RKO (cell line): ENCODE results near the gene TRPV2.

ENCODE experiments used
- DNase-seq: peaks from one replicate; pipeline ENCODE4 v3.0.0-alpha.2; 2016; ENCODE audit warnings: low spot score

Gene TRPV2

DNA sequence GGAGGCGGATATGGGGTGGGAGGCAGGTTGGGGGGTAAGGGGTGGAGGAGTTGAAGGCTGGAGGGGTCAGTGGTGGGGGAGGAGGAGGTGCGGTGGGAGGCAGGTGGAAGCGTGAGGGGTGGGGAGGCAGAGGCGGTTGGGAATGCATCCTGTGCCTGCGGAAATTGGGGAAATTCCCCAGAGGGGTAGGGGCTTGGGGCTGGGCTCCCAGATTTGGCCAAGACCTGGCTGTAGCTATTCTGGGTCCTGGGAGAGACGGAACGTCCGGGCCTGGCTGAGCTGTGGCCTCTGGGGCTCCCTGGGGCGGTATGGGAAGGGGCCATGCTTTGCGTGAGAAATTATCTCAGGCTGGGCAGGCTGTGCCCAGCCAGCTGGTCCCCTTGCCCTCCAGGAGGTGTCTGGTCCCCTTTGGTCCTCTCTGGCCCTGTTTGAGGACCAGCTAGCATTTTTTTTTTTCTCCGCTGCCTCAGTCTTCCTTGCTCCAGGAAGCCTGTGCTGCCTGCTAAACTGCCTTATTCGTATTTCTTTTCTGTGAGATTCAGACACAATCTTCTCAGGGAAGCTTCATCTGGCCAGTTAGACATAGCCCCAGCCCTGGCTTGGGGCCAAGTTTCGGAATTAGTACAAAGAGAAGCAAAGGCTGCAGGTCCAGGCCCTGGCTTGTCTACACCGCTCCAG, 7.3 kb upstream of the TRPV2 start:
- DNase-seq: no peak

DNA sequence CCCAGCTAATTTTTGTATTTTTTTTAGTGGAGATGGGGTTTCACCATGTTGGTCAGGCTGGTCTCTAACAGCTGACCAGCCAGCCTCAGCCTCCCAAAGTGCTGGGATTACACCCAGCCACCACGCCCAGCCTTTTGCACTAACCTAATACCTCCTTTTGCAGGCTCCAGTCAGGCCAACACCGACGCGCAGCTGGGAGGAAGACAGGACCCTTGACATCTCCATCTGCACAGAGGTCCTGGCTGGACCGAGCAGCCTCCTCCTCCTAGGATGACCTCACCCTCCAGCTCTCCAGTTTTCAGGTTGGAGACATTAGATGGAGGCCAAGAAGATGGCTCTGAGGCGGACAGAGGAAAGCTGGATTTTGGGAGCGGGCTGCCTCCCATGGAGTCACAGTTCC, 2.0 kb downstream of the TRPV2 start:
- DNase-seq: no peak

DNA sequence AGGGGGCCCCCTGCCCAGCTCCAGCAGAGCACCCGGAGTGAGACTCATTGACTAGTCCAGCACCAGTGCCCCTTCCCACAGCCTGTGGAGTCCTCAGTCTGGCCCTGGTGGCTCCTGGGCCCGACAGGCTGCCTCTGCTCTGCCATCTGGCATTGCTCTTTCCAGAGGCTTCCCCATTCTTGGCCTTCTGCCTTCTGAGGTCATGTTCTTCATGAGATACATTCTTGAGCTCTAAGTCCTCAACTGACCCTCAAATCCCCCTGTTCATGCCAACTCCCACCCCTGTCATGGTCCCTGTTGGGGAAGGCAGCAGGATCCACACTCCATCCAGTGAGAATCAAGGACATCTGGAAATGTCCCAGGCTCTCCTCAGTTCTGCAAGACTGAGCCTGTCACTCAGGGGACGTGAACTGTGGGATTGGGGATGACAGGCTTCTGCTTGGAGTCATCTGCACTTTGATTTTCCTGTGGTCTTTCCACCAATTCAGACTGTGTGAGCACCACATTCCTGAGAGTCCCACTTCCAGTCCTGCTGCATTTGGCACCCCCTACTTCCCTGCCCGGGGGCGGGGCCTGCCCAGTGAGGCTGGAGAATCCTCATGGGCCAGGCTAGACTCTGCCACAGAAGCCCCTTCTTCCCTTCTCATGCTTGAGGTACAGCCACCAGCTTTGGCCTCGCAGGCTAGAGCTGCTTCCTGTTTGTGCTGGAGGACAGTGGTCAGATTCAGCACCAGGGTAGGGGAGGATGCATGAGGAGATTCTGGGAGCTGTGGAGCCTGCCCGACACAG, 2.7 kb downstream of the TRPV2 start:
- no peak for DNase-seq

DNA sequence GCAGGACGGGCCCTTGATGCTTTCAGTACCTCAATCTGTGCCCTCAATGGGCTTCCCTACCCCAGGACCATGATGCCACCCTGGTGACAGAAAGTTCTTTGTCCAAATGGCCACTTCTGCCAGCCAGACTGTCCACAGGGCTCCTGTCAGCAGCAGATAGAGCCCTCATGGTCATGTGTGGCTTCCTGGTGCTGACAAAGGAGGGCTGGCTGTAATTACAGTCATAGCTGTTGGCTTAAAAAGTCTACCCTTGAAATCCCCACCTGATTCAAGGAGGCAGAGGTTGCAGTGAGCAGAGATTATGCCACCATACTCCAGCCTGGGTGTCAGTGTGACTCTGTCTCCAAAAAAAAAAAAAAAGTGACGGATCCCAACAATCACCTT, 3.3 kb downstream of the TRPV2 start:
- no peak for DNase-seq

DNA sequence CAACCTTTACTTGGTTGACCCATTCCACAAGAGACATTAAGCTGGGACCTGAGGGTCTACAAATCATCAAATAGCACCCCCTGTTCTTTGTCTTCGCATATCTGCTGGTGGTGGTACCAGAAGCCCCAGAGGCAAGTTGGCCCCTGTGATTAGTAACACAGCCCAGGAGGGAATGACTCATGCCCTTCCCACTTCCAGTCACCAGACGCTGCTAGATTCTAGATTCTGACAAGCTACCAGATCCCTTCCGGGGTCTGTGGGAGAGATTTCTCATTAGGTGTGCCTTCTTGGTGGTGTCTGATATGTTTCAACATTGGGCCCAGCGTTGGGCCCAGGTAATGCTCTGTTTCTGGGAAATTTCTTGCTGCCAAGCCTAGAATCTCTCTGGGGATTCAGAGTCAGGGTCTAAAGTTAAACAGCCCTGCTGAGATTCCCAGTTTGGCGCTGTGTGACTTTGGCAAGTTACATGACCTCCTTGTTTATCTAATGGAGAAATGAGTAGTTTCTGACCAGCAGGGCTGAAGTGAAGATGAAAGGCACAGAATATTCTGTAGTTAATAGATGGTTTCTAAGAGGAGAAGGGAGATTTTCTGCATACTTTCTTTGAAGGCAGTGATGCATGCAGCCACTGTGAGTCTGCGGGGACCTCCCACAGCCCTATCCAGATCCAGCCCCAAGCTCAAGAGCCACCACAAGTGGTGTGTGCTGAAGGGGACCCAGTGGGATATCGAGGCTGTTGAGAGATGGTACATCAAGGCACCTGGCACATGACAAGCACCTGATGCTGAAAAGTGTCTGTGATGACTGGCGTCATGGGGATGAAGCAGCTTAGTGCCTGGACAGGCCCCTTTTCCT, 3.9 kb downstream of the TRPV2 start:
- peak; percentile 87 for DNase-seq

DNA sequence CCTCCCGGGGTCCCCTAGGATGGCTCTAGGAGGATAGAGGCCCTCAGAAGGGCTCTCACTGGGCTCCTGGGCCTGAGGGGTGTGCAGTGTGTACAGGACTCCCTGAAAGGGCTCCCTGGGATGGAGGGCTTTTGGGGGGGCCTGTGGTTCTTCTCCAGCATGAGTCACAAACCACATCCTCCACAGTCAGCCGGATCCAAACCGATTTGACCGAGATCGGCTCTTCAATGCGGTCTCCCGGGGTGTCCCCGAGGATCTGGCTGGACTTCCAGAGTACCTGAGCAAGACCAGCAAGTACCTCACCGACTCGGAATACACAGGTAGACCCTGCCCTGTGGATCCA, 4.5 kb downstream of the TRPV2 start:
- DNase-seq: peak; percentile 41

DNA sequence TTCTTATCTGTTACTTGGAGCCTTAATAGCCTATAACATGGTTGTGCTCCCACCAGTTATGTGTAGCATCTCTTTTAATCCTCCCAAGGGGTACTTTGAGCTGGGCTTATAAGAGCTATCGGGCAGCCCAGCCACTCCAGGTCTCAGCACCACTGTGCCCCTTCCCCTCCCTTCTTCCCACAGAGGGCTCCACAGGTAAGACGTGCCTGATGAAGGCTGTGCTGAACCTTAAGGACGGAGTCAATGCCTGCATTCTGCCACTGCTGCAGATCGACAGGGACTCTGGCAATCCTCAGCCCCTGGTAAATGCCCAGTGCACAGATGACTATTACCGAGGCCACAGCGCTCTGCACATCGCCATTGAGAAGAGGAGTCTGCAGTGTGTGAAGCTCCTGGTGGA, 7.0 kb downstream of the TRPV2 start:
- DNase-seq: no peak

DNA sequence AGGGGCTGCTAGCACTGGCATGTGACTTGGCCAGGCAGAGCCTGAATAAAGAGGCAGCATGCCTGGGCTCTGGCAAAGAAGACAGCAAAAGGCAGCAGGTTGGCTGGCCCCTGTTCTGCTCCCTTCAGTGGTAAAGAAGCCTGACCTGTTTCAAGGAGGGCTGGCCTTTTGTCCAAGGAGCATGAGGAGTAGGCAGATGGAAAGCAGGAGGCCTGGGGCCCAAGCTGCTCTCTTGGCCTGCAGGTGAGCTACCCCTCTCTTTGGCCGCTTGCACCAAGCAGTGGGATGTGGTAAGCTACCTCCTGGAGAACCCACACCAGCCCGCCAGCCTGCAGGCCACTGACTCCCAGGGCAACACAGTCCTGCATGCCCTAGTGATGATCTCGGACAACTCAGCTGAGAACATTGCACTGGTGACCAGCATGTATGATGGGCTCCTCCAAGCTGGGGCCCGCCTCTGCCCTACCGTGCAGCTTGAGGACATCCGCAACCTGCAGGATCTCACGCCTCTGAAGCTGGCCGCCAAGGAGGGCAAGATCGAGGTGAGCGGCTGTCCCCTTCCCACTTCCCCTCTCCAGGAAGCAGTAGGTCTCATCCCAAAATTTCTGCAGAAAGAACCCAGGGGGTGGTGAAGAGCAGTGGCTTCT, 8.0 kb downstream of the TRPV2 start:
- no peak for DNase-seq

DNA sequence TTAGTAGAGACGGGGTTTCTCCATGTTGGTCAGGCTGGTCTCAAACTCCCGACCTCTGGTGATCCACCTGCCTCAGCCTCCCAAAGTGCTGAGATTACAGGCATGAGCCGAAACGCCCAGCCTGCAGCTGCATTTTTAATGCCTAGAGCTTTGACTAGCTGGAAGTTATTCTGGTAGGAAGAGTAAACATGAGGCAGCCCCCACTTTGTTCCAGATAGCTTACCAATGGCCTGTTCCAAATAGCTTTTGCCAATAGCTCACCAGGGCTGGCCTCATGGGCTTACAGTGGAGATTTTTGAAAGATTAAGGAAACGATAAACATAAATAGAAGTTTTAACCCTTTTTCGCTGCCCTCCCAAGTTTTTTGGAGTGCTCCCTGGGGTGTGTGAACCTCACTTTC, 9.8 kb downstream of the TRPV2 start:
- DNase-seq: no peak

DNA sequence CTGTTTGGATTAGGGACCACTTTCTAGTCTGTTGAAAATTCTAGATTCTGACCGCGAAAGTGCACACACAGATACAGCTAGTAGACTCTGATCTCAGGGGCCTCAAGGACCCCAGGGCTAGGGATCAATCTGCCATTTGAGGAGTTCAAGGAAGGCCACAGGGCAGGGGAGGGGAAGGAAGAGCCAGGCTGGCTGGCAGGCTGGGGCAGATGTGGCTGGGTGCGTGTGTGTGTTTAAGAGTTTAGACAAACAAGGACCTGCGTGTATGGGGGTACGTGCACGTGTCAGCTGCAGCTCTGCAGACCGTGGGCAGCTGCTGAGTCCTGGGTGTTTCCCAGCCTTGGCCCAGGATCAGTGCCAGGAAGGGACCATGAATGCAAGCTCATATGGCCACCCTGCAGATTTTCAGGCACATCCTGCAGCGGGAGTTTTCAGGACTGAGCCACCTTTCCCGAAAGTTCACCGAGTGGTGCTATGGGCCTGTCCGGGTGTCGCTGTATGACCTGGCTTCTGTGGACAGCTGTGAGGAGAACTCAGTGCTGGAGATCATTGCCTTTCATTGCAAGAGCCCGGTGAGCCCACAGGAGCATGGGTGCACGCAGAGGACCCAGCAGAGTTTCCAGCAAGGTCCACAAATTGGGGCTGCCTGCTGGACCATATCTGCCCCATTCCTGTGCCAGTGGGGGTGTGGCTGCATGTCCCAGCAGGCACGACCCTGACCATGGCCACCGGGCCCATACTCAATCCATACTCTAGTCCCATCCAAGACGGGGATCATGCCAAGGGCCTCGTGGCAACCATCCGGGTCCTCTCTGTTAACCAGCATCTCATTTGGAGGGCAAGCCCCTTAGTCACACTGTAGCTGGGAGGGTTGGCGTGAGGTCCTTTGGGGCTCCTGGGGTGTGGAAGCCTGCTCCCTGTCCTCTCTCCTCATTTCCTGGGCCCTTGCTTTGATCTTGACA, 10.6 kb downstream of the TRPV2 start:
- no peak for DNase-seq

DNA sequence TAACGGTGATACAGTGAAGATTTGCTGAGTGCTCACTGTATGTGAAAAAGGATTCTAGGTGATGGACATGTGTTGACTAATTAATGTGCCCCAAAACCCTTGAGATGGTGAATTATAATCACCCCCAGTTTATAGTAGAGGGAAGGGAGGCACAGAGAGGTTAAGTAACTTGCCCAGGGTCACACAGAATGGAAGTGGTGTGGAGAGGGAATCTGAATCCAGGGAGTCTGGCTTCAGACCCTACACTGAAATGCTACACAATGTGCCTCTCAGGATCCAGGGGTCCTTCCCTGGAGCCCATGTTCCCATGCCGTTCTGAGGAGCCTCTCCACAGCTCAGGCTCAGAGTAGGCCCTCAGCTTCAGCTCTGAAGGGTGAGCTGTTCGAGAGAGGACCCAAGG, 11.6 kb downstream of the TRPV2 start:
- DNase-seq: no peak

DNA sequence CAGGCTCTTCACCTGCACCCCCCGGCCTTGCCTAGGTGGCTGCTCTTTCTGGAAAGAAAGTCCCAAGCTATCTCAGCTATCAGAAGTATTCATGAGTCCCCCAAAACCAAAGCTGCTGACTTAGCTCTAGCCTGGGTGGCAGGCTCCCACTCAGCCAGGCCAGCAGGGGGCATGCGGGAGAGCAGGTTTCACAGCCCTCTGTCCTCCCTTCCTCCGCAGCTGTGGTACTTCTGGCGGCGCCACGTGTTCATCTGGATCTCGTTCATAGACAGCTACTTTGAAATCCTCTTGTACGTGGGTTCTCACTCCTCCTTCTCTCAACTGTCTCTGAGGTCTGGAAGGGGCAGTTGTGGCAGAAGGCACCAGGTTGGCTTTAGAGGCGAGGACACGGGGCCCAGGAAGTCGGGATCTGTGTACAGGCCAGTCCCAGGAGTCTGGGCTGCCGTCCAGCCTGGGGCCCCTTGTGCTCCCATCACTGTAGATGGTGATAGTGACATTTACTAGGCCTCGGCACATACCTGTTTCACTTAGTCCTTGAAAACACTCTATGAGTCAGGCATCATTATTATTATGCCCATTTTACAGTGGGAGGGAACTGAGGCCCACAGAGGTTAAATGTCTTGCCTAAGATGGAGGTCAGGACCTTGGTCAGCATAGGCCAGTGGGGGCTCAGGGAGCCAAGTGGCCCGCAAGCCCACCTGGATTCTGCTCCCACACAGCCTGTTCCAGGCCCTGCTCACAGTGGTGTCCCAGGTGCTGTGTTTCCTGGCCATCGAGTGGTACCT, 12.9 kb downstream of the TRPV2 start:
- DNase-seq: peak; percentile 48

DNA sequence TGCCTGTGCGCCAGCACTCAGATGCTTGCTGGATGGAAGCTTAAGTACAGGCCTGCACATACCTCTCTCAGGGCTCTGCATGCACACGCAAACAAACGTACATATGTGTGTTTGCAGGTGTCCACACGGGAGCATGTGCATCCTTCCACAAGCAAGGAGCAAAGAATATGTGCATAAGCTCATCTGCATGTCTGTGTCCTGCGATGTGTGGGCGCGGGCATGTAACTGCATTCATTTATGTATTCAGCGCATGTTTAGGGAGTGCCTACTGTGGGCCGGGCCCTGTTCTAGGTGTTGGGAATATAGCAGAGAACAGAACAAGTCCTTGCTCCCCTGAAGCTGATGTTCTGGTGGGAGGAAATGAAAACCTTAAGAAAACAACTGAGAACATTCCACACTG, 13.7 kb downstream of the TRPV2 start:
- DNase-seq: no peak

DNA sequence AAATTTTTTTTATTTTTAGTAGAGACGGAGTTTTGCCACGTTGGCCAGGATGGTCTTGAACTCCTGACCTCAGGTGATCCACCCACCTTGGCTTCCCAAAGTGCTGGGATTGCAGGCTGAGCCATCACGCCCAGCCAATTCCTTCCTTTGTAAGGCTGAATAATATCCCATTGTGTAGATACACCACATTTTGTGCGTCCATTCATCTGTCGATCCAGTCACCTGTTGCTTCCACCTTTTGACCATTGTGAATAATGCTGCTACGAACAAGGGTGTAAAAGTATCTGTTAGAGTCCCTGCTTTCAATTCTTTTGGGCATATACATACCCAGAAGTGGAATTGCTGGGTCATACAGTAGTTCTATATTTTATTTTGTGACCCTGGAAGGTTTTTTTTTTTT, 15.3 kb downstream of the TRPV2 start:
- no peak for DNase-seq

DNA sequence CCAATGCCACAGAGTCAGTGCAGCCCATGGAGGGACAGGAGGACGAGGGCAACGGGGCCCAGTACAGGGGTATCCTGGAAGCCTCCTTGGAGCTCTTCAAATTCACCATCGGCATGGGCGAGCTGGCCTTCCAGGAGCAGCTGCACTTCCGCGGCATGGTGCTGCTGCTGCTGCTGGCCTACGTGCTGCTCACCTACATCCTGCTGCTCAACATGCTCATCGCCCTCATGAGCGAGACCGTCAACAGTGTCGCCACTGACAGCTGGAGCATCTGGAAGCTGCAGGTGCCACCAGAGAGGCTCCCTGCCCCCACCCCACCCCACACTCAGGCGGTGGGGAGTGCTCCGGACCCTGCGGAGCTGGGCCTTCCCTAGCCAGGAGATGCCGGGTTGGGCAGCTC, 16.6 kb downstream of the TRPV2 start:
- DNase-seq: no peak

DNA sequence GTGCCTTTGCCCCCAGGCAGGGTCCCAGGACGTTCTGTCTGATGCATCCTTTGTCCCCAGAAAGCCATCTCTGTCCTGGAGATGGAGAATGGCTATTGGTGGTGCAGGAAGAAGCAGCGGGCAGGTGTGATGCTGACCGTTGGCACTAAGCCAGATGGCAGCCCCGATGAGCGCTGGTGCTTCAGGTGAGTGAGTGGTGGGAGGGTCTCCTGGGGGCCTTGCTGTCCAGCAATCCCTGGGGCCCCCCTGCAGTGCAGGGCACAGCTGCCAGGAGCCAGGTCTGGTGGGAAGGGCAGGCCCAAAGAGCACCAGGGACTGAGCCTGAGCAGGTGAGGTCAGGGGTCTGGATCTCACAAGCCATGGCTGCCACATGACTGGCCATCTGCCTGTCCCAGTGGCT, 18.1 kb downstream of the TRPV2 start:
- no peak for DNase-seq

DNA sequence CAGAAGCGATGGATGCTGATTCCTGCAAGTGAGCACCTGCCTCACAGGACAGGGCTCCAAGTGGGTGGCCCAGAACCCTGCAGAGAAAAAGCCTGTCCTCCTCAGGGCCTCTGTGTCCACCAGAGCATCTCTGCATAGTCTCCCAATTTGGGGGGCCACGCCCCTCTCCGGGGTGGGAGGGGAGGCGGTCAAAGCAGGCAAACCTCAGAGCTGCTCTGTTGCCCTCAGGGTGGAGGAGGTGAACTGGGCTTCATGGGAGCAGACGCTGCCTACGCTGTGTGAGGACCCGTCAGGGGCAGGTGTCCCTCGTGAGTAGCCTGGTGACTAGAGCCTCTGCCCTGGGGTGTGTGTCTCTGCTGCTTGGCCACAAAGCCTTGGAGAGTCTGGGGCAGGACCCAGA, 19.3 kb downstream of the TRPV2 start:
- DNase-seq: no peak

DNA sequence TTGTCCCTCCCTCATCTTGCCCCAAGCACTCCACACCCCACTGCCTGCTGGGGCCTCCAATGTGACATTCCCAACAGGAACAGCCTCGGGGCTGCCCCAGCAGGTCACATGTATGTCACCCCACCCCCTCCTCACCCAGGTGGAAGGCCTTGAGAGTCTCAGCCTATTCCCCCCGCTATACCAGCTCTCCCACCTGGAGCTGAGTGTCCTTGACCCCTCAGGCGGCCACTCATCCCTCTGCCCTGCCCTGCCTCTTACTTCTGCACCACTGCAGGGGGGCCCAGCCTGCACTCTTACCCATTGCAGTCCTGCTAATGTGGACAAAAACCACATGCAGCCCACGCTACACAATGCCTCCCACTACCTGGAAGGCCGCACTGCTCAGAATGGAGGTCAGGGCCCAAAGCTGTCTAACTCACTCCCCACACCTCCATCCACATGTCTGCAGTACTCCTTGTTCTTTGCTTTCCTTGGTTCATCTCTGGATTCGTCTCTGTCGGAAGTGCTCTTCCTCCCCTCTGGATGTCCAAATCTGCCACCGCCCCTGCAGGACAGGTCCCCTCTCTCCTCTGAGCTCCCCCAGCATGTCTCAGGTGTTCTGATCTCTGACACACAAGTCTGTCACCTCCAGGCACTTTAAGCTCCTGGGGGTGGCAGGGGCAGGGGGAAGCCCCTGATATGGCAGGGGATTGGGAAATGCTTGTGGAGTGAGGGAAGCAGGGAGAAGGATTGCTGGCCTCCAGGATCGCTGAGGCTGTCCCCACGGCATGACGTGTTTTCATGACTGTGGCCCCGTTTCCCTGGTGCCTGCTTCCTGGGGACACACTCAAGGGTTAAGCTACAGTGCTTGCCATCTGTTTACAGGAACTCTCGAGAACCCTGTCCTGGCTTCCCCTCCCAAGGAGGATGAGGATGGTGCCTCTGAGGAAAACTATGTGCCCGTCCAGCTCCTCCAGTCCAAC, 20.8 kb downstream of the TRPV2 start:
- DNase-seq: no peak

DNA sequence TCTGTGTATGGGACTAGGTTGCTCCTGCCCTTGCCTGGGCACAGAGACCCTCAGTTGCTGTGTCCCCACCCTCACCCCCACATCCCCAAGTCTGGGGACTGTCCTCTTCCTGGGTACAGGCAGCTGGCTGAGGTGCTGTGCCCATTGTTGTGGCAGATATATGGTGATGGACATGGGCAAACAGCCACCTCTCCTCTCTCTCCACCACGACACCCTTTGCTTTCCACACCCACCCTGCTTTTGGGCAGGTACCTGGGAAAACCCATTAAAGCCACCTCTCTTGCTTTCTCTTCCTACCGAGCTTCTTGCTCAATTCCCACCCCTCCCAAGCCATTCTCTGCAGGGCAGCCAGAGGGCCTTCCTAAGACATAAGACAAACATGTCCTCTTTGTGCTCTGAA, 21.7 kb downstream of the TRPV2 start:
- no peak for DNase-seq
